HCT116 (cell line): ENCODE results near the gene LY86.

ENCODE experiments used
- CEBPB ChIP-seq: IDR thresholded peaks from 2 replicates; pipeline ENCODE4 v1.6.1; 2012; ENCODE audit warnings: low read depth
- EZH2 ChIP-seq: fragments of 200-600 bp; sonication (generic); IDR thresholded peaks from 2 replicates; pipeline ENCODE4 v1.6.1; 2017; ENCODE audit warnings: antibody characterized with exemption, mixed run types
- EZH2phosphoT487 ChIP-seq: fragments of 200-600 bp; IDR thresholded peaks from 2 replicates; pipeline ENCODE4 v1.6.1; 2018; ENCODE audit warnings: antibody characterized with exemption, borderline replicate concordance
- POLR2AphosphoS5 ChIP-seq: IDR thresholded peaks from 2 replicates; pipeline ENCODE4 v1.6.1; 2011; ENCODE audit warnings: mild to moderate bottlenecking, low read depth, low read length, moderate library complexity
- SP1 ChIP-seq: IDR thresholded peaks from 2 replicates; pipeline ENCODE4 v1.6.1; 2012; ENCODE audit warnings: low read depth
- TF ChIP-seq, protein P1 (sequence below), 3 experiments: fragments of 200-600 bp in 1 of 3; sonication (generic) in 1 of 3; IDR thresholded peaks in 2 of 3; conservative IDR thresholded peaks in 1 of 3; 2 replicates each; pipeline ENCODE4 v1.5.1; 2012 to 2017; ENCODE audit warnings: low read depth in 2 of 3, low read length in 2 of 3, antibody characterized with exemption in 1 of 3, borderline replicate concordance in 1 of 3, control low read depth in 1 of 3, mild to moderate bottlenecking in 1 of 3, mixed read lengths in 1 of 3, mixed run types in 1 of 3, moderate library complexity in 1 of 3; ENCODE audit not compliant: insufficient read depth in 1 of 3
- TF ChIP-seq, protein P2 (sequence below): IDR thresholded peaks from 2 replicates; pipeline ENCODE4 v1.6.1; 2012

DNA sequence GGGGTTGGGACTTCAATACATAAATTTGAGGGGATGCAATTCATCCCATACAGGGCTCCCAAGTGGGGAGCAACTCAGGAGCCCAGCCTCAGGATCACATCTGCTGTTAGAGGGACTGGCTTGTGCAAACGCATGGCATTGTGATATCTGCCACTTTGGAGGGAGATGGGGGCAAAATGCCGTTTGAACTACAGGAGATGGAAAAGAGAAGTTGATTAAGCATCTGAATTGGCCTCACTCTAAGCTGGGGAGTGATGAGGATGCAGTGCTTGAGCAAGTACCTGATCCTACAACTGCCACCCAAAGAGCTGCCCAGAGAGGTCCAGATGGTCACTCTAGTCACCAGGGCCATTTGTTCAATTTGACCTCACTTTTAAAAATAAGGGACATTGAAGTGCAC is 2.0 kb downstream of the LY86 start:
- TF ChIP-seq CEBPB (no peak), SP1 (no peak), EZH2 (no peak), POLR2AphosphoS5 (no peak), EZH2phosphoT487 (no peak)
- TF ChIP-seq, protein P1, sequence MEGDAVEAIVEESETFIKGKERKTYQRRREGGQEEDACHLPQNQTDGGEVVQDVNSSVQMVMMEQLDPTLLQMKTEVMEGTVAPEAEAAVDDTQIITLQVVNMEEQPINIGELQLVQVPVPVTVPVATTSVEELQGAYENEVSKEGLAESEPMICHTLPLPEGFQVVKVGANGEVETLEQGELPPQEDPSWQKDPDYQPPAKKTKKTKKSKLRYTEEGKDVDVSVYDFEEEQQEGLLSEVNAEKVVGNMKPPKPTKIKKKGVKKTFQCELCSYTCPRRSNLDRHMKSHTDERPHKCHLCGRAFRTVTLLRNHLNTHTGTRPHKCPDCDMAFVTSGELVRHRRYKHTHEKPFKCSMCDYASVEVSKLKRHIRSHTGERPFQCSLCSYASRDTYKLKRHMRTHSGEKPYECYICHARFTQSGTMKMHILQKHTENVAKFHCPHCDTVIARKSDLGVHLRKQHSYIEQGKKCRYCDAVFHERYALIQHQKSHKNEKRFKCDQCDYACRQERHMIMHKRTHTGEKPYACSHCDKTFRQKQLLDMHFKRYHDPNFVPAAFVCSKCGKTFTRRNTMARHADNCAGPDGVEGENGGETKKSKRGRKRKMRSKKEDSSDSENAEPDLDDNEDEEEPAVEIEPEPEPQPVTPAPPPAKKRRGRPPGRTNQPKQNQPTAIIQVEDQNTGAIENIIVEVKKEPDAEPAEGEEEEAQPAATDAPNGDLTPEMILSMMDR (IDR thresholded peaks at IDR 0.05 in 2 of 3, conservative IDR thresholded peaks at IDR 0.05 in 1 of 3; ENCODE audit: borderline replicate concordance in 1 of 3, insufficient read depth in 1 of 3, low read depth in 2 of 3, low read length in 2 of 3), result no peak
- TF ChIP-seq, protein P2, sequence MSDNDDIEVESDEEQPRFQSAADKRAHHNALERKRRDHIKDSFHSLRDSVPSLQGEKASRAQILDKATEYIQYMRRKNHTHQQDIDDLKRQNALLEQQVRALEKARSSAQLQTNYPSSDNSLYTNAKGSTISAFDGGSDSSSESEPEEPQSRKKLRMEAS, result no peak
